Endothelial cell of umbilical vein (primary cell): Measurements from ENCODE around the gene PRM1. TPM values are rescaled to one million over a fixed set of nuclear protein-coding genes. Genes with fewer than 3 reads are reported as not detected.

Experiments
- BruUV-seq: library from RNA; stranded (reverse); fragments of 400-500 nt; replicated peaks from 2 replicates; lab custom pipeline; 2021; lab: Mats Ljungman, UMichigan
- CTCF ChIA-PET: fragments of 300-600, 350-600 bp; sonication (Branson Sonifier 250); formaldehyde crosslinking; loops from one replicate; lab custom pipeline; 2021; ENCODE audit warnings: antibody characterized with exemption, inconsistent platforms; lab: Charles Lee
- POLR2A ChIA-PET: fragments of 300-600, 350-600 bp; sonication (Branson Sonifier 250); formaldehyde crosslinking; loops from one replicate; lab custom pipeline; 2021; ENCODE audit warnings: antibody characterized with exemption, inconsistent platforms; lab: Charles Lee
- DNase-seq: peaks from one replicate; pipeline ENCODE4 v3.0.0-alpha.2; 2011; ENCODE audit warnings: low read depth, low spot score
- FAIRE-seq: peaks from 2 replicates; lab custom pipeline; 2011; peaks lifted over from hg19 to GRCh38; lab: Jason Lieb, UNC
- H2AFZ ChIP-seq: 2 replicates; pipeline ENCODE4 v1.6.0; 2012; ENCODE audit warnings: low read depth, low read length, control low read depth, inconsistent platforms
- H3K27ac ChIP-seq: 2 replicates; pipeline ENCODE4 v1.5.1; 2011; ENCODE audit warnings: low read depth, mild to moderate bottlenecking, control low read depth, low read length, moderate library complexity; ENCODE audit not compliant: insufficient read depth
- H3K27me3 ChIP-seq, 2 experiments: 2 replicates each; pipeline versions ENCODE4 v1.6.0 to v1.6.1; 2011; ENCODE audit warnings: low read length in 2 of 2, mixed read lengths in 1 of 2; ENCODE audit not compliant: control insufficient read depth in 2 of 2, insufficient read depth in 2 of 2
- H3K36me3 ChIP-seq, 2 experiments: 2 replicates in 1 of 2; 3 replicates in 1 of 2; pipeline ENCODE4 v1.5.1; 2011; ENCODE audit warnings: low read length in 2 of 2, mild to moderate bottlenecking in 1 of 2, moderate library complexity in 1 of 2; ENCODE audit not compliant: control insufficient read depth in 2 of 2, insufficient read depth in 2 of 2; ENCODE audit errors: extremely low read depth in 1 of 2
- H3K4me1 ChIP-seq: 3 replicates; pipeline ENCODE4 v1.5.1; 2011; ENCODE audit warnings: mild to moderate bottlenecking, low read length; ENCODE audit not compliant: control insufficient read depth, insufficient read depth; ENCODE audit errors: extremely low read depth
- H3K4me2 ChIP-seq: 2 replicates; pipeline ENCODE4 v1.6.1; 2011; ENCODE audit warnings: low read length, control low read depth, mixed read lengths; ENCODE audit not compliant: insufficient read depth
- H3K4me3 ChIP-seq, 3 experiments: fragments of 200-600 bp in 1 of 3; sonication (generic), shearing (Covaris generic) in 1 of 3; replicated peaks in 1 of 3; 2 replicates each; pipeline ENCODE4 v1.5.1; 2011 to 2016; ENCODE audit warnings: control low read depth in 3 of 3, low read length in 3 of 3, mild to moderate bottlenecking in 2 of 3, inconsistent platforms in 1 of 3, low read depth in 1 of 3, moderate library complexity in 1 of 3; ENCODE audit not compliant: insufficient read depth in 1 of 3
- H3K79me2 ChIP-seq: 2 replicates; pipeline ENCODE4 v1.6.0; 2012; ENCODE audit warnings: low read length, inconsistent platforms; ENCODE audit not compliant: control insufficient read depth, insufficient read depth
- H3K9ac ChIP-seq: replicated peaks from 2 replicates; pipeline ENCODE3; 2011; ENCODE audit warnings: low read length, control low read depth; ENCODE audit not compliant: insufficient read depth; ENCODE audit errors: extremely low read depth
- H3K9me1 ChIP-seq: replicated peaks from 3 replicates; pipeline ENCODE4 v1.6.0; 2011; ENCODE audit warnings: mild to moderate bottlenecking, low read length; ENCODE audit not compliant: control insufficient read depth, insufficient read depth; ENCODE audit errors: extremely low read depth
- H3K9me3 ChIP-seq: replicated peaks from 2 replicates; pipeline ENCODE4 v1.5.1; 2012; ENCODE audit warnings: low read length, inconsistent platforms; ENCODE audit not compliant: control insufficient read depth, insufficient read depth
- H4K20me1 ChIP-seq: replicated peaks from 2 replicates; pipeline ENCODE3; 2011; ENCODE audit warnings: mild to moderate bottlenecking, low read length; ENCODE audit not compliant: control insufficient read depth, insufficient read depth; ENCODE audit errors: extremely low read depth
- EZH2 ChIP-seq: IDR thresholded peaks from 2 replicates; pipeline ENCODE4 v1.6.1; 2012; ENCODE audit warnings: borderline replicate concordance, low read depth, mild to moderate bottlenecking, moderate library complexity, low read length, inconsistent platforms; ENCODE audit not compliant: severe bottlenecking
- FOS ChIP-seq: IDR thresholded peaks from 2 replicates; pipeline ENCODE4 v1.6.1; 2011; ENCODE audit warnings: mild to moderate bottlenecking, low read length, moderate library complexity, borderline replicate concordance; ENCODE audit not compliant: insufficient read depth
- GATA2 ChIP-seq: IDR thresholded peaks from 2 replicates; pipeline ENCODE4 v1.7.0; 2011; ENCODE audit warnings: low read depth, mild to moderate bottlenecking, moderate library complexity, mixed read lengths, low read length; ENCODE audit not compliant: insufficient read length, insufficient read depth
- JUN ChIP-seq: IDR thresholded peaks from 2 replicates; pipeline ENCODE4 v1.6.1; 2011; ENCODE audit warnings: borderline replicate concordance, low read depth; ENCODE audit not compliant: insufficient read length, insufficient read depth
- MYC ChIP-seq: IDR thresholded peaks from one replicate; pipeline ENCODE4 v1.6.1; 2011; ENCODE audit warnings: mild to moderate bottlenecking, low read depth, low read length
- POLR2A ChIP-seq: IDR thresholded peaks from 2 replicates; pipeline ENCODE4 v1.6.1; 2012; ENCODE audit warnings: low read depth, mild to moderate bottlenecking, control low read depth, low read length
- POLR2AphosphoS5 ChIP-seq: IDR thresholded peaks from 2 replicates; pipeline ENCODE4 v1.6.1; 2012; ENCODE audit warnings: low read depth, mild to moderate bottlenecking, control low read depth, low read length, moderate library complexity; ENCODE audit not compliant: insufficient read depth
- dilution Hi-C: fragments of 300-500 bp; cut with MboI; formaldehyde crosslinking; loops from one replicate; pipeline ENCODE4 v1.15.0; 2019; ENCODE audit warnings: low sequenced_read_pairs; ENCODE audit not compliant: extremely low pct_ligation_motif_present
- intact Hi-C: fragments of 100-400 bp; cut with micrococcal nuclease; formaldehyde crosslinking; loops from one replicate; pipeline ENCODE4 v1.10.0; 2022
- polyA plus RNA-seq, 4 experiments: library from polyadenylated mRNA; depleted of rRNA in 3 of 4; stranded (reverse) in 3 of 4; unstranded in 1 of 4; fragments of >200 nt; gene quantifications; 2 replicates each; pipeline versions ENCODE4 v1.2.1 to v1.2.3, GENCODE V29; 2011 to 2012; ENCODE audit warnings: missing spikeins in 1 of 4
- total RNA-seq: library from RNA; stranded (reverse); gene quantifications from 2 replicates; pipeline ENCODE4 v1.2.3, GENCODE V29; 2021
- TF ChIP-seq, protein P1 (sequence below), 2 donors: IDR thresholded peaks; 1 replicate in 1 of 2; 2 replicates in 1 of 2; pipeline ENCODE4 v1.5.1; 2011; ENCODE audit warnings: low read length in 2 of 2, mild to moderate bottlenecking in 2 of 2, moderate library complexity in 2 of 2, control low read depth in 1 of 2, inconsistent platforms in 1 of 2, low read depth in 1 of 2; ENCODE audit not compliant: insufficient read depth in 1 of 2; ENCODE audit errors: extremely low read depth in 1 of 2
- TF ChIP-seq, protein P2 (sequence below): IDR thresholded peaks from 2 replicates; pipeline ENCODE4 v1.6.1; 2011; ENCODE audit not compliant: insufficient read depth, insufficient read length

The PRM1 gene
- total and polyA plus RNA-seq, 2 donors (not counting 3 experiments of a cell fraction or from before 2014, with no cell fraction given), result not detected

DNA sequence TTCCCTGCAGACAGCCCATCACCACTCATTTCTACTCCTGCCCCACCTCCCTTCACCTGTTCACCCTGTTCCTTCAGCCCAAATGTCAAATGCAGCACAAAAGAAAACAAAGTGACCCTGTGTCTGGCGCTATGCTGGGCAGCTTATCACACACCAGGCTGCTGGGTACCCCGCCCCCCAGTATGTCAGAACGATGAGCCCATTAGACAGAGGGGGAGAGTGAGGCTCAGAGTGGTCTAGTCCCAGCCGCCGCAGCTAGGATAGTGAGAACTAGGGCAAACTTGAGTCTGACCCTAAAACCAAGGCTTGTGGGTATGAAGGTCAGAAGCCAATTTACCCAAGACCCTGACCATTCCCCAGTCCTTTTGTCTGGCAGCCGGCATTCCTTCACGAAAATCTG lies 16.0 kb downstream of the PRM1 start:
- no peak overlapping the region for H3K4me3 ChIP-seq
- DNase-seq, result no peak
- H3K9me1 ChIP-seq, result no peaks in the 10 kb centered on the region
- H3K9me3 ChIP-seq, result no peaks in the 10 kb centered on the region
- no peak for FAIRE-seq
- intact Hi-C loops, result no loop called here
- no TSS peak for BruUV-seq
- POLR2A ChIA-PET, result no interaction called here
- no peaks in the 10 kb centered on the region for H3K27me3 ChIP-seq
- H3K9ac ChIP-seq, result no peak overlapping the region
- no peaks in the 10 kb centered on the region for H3K36me3 ChIP-seq
- H2AFZ ChIP-seq, result no peak overlapping the region
- no peaks in the 10 kb centered on the region for H3K79me2 ChIP-seq
- dilution Hi-C loops, result no loop called here
- H4K20me1 ChIP-seq, result no peaks in the 10 kb centered on the region
- CTCF ChIA-PET, result interaction anchor here (1.2 kb wide), 1 partner anchor 11 kb away, joined by 4 read pairs; no protein-coding TSS in a partner anchor
- H3K4me1 ChIP-seq, result no peaks in the 10 kb centered on the region
- TF ChIP-seq, protein P1, sequence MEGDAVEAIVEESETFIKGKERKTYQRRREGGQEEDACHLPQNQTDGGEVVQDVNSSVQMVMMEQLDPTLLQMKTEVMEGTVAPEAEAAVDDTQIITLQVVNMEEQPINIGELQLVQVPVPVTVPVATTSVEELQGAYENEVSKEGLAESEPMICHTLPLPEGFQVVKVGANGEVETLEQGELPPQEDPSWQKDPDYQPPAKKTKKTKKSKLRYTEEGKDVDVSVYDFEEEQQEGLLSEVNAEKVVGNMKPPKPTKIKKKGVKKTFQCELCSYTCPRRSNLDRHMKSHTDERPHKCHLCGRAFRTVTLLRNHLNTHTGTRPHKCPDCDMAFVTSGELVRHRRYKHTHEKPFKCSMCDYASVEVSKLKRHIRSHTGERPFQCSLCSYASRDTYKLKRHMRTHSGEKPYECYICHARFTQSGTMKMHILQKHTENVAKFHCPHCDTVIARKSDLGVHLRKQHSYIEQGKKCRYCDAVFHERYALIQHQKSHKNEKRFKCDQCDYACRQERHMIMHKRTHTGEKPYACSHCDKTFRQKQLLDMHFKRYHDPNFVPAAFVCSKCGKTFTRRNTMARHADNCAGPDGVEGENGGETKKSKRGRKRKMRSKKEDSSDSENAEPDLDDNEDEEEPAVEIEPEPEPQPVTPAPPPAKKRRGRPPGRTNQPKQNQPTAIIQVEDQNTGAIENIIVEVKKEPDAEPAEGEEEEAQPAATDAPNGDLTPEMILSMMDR (IDR thresholded peaks at IDR 0.05; ENCODE audit: extremely low read depth in 1 of 2, insufficient read depth in 1 of 2, low read depth in 1 of 2, low read length in 2 of 2), result no peak
- TF ChIP-seq JUN (no peak), POLR2A (no peak), MYC (no peak), POLR2AphosphoS5 (no peak), GATA2 (no peak), FOS (no peak), EZH2 (no peak)
- TF ChIP-seq, protein P2, sequence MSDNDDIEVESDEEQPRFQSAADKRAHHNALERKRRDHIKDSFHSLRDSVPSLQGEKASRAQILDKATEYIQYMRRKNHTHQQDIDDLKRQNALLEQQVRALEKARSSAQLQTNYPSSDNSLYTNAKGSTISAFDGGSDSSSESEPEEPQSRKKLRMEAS, result no peak
- H3K4me2 ChIP-seq, result no peak overlapping the region
- no peak overlapping the region for H3K27ac ChIP-seq
